ENCODE data around the gene FAM204A. TPM values are rescaled to one million over a fixed set of nuclear protein-coding genes. Genes with fewer than 3 reads are reported as not detected.
A peak's percentile ranks its signal among the peaks of the same experiment; 100 is the strongest.

The FAM204A gene
- polyA plus RNA-seq, 10 donors = 36.3 to 53.6 (median 42.7) TPM

- DNase-seq = peak in 1 of 3 donors; percentile 4
Observed at GRCh38 chr10:118332948-118333710, 9.0 kb downstream of the FAM204A start.

GRCh38 chr10:118332236-118332635, 9.9 kb downstream of the FAM204A start:
- no peak for DNase-seq

GRCh38 chr10:118330295-118331076, 11.6 kb downstream of the FAM204A start:
- DNase-seq = no peak

DNA sequence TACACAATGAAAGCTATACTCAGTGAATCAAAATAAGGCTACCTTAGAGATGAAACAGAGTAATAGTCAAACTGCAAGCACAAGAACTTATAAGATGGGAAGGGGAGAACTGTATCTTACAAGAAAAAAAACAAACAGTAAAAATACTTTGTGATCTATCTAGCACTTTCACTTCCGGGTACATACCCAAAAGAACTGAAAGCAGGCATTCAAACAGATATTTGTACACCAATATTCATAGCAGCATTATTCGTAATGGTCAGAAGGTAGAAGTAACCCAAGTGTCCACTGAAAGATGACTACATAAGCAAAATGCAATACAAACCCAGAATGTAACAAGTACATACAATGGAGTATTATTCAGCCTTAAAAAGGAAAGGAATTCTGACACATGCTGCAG, 18.0 kb downstream of the FAM204A start:
- DNase-seq = no peak

DNA sequence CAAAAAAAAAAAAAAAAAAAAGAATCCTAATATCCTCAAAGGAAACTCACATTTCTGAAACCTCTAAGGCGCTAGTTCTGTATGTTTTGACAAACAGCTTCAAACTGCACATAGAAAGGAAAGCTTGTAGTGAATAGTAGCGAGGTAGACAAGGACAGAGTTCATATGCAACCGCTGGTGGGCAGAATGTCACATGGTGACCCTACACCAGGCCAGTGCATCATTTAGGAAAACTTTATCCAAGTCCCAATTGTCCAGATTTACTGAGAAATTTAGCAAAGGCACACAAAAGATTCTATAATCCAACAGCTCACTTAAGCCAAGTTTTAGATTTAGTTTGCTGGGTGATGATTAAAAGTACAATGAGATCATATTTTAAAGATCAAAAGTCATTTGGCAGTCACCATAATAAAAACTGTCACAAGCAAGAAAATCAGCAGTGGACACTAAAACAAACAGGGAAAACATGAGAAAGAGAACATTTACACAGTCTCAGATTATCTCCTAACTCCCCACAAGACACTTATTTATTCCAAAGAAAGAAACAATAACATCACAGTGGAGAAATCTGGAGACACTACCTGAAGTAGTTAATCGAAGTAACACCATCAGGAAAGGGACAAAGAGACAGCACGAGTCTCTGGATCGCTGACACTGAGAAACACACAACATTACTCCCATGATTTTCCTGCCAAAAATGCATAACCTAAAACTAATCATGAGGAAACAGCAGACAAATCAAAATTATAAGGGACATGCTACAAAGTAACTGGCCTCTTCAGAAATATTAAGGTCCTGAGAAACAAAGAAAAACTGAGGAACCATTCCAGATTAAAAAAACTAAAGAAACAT, 20.2 kb downstream of the FAM204A start:
- DNase-seq = no peak

GRCh38 chr10:118315629-118316028, 26.5 kb downstream of the FAM204A start:
- no peak for DNase-seq

- DNase-seq = no peak
Observed at GRCh38 chr10:118314882-118315281, 27.2 kb downstream of the FAM204A start.

- no peak for DNase-seq
Observed at GRCh38 chr10:118311505-118311904, 30.6 kb downstream of the FAM204A start.

DNA sequence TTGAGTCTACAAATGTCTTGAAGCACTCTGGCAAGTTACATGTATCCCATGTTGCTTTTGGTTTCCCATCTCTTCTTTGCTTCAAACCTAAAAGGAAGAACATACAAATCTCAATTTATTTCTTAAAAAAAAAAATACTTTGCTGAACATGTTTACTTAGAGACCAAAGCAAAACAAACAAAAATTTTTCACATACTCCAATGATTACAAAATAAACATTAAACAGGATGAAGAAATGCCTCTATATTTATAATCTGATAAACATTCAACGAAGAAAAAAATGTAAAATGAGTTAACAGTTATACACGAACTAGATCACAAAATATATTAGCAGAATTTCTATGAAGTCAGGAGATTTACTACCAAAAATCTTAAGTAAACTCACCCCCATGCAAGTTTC, 31.3 kb downstream of the FAM204A start:
- DNase-seq = no peak

GRCh38 chr10:118309911-118310310, 32.2 kb downstream of the FAM204A start:
- DNase-seq = no peak

- DNase-seq = no peak
Observed at GRCh38 chr10:118308664-118309063, 33.5 kb downstream of the FAM204A start.

DNA sequence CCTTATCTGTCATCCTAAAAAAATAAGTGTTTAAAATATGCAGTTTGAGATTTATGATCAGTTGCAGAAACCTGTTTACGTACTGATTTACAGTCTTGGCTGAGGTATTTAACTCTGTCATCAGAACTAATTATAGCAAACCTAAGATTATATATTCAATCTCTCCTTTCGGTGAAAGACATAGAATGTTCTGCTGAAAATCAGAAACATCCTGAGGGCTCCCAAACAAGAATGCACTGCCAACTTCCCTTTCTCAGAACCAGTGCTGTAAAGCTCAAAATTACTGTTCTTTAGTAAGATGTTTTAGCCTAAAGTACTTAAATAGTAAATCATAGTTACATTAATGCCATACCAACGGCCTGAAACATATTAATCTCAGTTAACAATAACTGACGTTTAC, 34.3 kb downstream of the FAM204A start:
- DNase-seq = peak in 1 of 3 donors; percentile 20

DNA sequence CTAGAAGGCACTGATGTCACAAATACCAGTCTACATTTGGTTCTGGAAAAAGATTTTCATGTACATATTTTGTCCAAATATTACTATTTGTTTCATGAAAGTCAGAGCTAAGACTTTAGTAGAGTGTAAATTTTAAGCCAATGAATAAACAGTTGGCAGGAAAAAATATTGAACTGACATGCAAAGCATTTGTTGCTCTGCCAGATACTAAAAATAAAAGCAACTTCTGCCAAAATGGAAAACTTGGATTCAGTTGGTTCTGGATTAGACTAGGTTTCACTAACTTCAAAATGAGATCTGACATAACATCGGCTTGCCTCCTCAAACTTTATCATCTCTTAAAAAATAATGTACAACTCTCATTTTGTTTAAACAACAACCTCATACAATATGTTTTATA, 34.9 kb downstream of the FAM204A start:
- DNase-seq = peak; percentile 23 to 57 (median 25)

DNA sequence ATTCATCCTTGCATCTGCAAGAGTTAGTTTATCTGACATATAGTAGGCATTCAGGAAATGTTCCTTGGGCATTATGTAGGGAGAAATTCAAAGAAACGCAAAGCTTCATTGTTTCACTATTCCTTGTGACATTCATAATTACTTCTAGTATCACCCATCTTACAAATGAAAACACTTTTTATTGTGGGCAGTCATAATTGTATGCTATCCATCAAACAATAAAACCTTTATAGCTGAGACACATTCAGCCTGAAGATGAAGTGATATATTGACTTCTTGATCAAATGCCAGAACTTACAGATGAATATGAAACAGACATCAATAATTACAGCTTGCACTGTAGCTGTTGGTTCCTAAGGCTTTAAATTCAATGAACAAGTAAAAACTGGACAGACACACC, 36.4 kb downstream of the FAM204A start:
- no peak for DNase-seq

DNA sequence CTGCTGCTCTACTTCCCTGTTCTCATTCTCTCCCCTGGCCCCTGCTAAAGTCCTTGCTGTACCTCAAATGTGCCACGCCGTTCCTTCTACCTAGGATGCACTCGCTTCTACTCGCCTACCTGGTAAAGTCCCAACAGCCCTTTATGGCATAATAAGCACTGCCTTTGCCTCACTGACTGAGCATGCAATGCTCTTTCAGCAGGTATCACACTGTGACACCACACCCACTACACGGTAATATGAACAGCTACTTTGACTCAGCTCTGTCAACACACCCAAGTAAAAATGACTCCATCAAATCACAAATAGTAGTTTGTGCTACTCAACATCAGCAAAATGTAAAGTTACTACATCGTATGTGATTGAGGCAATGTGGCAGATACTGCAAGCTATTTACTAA, 37.6 kb downstream of the FAM204A start:
- DNase-seq = no peak

DNA sequence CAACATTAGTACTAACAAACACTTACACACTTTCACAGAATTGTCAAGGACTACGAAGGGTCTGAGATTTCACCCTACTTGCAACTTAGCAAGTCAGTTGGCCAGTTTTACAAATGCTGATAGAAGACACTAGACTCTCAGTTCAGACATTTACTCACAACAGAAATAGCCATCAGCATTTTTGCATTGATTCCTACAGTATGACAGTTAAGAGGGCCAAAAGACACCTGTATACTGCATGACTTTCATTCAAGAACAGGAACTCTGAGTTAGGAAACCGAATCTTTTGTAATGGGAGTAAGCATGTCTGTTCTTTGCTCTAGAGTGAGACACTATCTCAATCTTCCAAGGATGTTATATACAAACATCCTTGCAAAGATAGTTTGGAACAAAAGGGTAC, 40.9 kb downstream of the FAM204A start:
- DNase-seq = no peak

DNA sequence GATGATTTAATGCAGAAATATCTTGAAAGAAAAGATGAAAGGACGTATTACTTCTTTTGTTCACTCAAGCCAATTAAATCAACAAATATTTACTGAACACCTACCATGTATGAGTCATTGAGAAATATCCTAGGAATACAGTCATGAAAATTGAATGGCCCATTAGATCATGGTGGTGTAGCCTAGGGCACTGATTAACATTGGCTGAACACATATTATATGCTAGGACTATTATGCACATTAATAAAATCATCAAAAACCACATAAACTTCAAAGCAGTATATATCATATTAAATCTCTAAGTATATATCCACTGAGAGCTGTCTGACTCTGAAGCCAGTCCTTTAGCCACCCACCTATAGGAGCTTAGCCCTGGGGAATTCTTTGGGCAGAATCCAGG, 41.8 kb downstream of the FAM204A start:
- DNase-seq = no peak

DNA sequence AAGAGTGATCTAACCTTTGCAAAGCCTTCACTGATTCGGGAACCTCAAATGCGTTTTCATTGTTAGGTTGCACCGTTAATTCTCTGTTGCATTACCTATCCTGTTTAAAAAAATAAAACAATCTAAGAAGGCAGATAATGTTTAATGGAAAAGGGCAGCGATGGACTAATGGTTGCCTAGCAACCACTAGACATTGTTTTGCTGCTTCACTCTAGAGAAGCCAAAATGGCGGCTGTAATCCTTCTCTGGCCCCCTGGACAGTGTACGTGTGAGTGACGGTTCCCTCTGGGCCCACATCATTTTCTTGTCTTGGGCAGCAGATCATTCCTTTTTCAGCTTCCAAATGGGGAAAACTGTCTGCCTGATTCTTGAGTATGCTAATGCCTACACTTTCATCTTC, 43.3 kb downstream of the FAM204A start:
- no peak for DNase-seq

GRCh38 chr10:118291122-118291521, 51.0 kb downstream of the FAM204A start:
- DNase-seq = no peak

- DNase-seq = no peak
Observed at GRCh38 chr10:118290471-118290995, 51.6 kb downstream of the FAM204A start.

GRCh38 chr10:118287076-118287806, 54.9 kb downstream of the FAM204A start:
- no peak for DNase-seq
